ENCODE measurements around the gene AGAP3. TPM values are rescaled to one million over a fixed set of nuclear protein-coding genes. Genes with fewer than 3 reads are reported as not detected.

AGAP3 gene
- total RNA-seq (2022; extraction: Qiagen RNA extraction), result 44.1 to 66.6 TPM (median 65.4 TPM) in 5 replicates

DNA sequence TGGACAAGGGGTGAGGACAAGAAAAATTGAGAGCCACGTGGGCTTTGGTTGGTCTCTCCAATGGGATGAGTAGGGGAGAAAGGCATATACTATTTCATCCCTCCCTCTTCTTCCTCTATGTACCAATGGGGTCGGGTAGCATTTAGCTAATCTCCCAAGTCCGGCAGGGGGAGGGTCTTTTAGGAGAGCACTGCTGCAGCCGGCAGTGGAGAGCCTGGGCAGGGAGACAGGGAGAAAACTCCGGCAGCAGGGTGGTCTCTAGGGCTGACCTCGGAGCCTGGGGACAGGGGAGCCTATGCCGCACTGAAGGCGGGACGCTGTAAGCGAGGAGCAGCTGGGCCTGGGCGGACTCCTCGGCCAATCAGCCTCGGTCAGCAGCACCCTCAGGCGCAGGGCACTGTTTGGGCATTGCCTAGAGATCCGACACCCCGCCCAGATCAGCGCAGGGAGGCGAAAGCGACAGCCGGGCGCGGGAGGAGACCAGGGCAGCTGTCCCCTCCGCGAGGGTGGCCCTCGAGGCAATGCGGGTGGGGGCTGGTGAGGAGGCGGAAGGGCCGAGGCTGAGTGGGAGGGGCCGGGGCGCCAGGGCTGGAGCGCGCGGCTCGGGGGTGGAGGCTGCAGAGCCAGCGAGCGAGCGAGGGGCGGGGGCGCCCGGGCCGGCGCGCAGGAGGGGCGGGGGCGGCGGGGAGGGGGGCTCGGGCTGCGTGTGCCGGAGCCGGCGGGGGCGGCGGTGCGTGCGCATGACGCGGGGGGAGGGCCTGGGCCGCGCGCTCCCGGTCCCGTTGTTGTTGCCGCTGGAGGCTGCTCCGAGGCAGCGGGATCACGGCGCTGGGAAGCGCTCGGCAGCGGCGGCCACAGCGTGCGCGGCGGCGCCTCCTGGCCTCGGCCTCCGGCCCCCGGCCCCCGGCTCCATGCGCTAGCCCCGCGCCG, at the start of gene AGAP3:
Gene AGAP3, plus strand, starts transcription at position 785 of the 930 bp plus-strand sequence. CDS start 267 bp downstream, outside the sequence.

DNA sequence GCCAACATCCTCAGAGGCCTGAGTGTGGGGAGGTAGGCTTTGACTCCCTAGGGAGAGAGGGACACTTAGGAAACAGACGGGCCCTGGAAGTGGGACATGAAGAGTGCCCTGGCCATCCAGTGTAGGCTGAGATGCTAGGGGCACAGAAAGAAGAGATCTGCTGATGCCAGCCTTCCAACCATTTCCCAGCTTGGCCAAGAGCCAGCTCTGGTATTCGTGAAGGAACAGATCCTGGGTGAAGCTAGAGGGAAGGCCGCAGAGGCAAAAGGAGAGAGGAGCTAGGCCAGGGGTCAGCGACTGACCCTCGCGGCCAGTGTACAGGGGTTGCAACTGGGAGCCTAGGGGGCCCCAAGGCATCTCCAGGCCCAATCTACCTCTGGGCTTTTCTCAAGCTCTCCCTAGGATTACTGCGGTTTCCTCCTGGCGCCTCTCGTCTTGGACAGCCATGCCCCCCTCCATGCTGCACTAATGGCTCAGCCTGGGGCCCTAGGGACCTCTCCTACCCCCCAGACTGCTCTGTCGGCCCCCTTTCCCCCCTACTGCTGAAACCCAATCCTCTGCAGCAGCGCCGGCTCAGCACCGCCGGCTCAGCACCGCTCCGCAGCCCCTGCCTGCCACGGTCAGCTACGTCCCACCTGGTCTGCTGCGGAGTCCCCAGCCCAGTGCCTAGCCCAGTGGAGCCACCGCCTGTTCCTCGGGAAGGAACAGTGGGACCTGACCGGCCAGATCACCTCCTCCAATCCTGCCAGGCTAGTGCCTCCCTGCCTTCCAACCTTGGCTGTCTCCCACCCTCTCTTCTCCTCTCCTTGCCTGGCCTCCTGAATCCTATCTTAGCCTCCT, 38.1 kb upstream of the AGAP3 start, which contains the start of gene ASIC3:
Gene ASIC3, plus strand, starts transcription at position 556 of the 840 bp plus-strand sequence. CDS start 355 bp downstream, outside the sequence.

DNA sequence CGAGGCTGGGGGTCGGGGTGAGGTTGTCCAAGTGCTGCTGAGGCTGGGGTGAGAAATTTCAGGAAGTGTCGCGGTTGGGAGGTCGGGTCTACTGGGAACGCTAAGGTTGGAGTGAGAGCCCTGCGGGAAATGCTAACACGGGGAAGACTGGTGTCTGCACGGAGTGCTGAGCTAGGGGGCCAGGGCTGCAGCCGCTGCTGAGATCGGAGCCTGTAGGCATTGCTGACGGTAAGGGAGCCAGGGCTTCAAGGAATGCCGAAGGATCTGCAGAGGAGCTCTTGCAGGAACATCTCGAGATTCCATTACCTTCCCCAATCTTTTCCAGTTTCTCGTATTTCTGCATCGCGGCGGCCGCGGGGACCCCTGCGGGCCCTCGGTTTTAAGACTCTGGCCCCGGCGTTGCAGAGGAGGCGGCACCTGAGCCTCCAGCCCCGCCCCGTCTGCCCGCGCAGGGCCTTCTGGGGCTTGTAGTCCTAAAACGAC, 28.7 kb upstream of the AGAP3 start, which contains the start of gene CDK5:
Gene CDK5, minus strand, starts transcription at position 392 of the 483 bp plus-strand sequence. Its CDS starts 49 bp downstream, at position 343.

DNA sequence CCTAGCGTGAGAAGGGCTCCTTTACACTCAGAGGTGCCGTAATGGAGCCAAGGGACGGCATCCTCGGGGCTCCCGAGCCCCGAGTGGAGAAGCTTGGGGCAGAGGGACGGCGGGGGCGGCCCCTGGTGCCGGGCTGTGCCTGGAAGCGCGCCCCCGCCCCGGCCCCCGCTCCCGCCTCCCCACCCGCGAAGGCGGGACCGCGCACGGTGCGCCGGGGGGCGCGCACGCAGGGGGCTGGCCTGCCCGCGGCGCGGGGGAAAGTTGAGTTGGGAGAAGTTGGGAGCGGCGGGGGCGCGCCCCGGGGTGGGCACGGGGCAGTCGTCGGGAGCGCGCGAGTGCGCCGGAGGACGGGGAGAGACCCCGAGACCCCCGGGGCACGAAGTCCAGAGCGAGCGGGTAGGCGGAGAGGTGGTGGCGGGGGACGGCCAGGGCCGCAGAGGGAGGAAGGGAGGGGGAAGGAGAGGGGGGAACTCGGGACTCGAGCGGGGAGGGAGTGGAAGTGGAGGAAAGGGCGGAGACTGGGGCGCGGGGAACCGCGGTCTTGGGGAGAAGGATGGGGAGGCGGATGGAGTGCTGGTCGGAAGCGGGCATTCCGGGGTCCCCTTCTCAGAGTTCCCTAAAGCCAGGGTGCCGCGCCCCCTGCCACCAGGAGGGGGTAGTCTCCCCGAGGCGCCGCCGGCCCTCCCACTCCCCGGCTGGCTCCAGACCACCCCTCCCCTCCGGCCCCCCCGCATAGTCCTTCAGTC, 26.7 kb upstream of the AGAP3 start, which contains the start of gene SLC4A2:
Gene SLC4A2, plus strand, starts transcription at position 223 of the 746 bp plus-strand sequence. CDS start 2,399 bp downstream, outside the sequence.

DNA sequence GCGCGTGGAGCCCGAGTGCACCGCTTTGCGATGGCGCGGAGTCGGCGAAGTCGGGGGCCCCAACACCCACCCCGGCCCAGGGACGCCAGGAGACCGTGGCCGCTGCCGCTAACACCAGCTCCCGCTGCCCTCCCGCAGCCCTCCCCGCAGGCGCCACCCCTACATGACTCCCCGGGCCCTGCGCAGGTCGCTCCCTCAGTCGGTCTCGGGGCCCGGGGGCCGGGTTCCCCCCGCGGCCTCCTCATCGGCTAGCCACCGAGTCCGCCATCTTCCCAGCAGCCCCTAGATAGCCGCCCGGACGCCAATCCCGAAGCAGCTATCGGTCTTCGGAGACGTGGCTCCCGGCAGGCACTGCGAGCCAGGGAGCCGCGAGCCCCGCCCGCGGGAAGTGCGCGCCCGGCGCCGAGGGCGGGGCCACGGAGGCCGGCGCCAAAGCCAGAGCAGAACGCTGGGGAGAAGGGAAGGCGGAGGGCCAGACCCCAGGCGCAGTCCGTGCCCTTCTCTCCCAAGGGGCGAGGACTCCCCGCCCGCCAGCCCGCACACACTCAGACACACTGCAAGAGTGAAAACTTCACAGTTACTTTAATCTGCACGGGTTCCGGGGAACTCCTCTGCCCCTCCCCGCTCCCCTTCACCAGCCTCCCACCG, 5.6 kb upstream of the AGAP3 start, which contains the start of gene FASTK:
Gene FASTK, minus strand, starts transcription at position 288 of the 648 bp plus-strand sequence. Its CDS starts 43 bp downstream, at position 245.

DNA sequence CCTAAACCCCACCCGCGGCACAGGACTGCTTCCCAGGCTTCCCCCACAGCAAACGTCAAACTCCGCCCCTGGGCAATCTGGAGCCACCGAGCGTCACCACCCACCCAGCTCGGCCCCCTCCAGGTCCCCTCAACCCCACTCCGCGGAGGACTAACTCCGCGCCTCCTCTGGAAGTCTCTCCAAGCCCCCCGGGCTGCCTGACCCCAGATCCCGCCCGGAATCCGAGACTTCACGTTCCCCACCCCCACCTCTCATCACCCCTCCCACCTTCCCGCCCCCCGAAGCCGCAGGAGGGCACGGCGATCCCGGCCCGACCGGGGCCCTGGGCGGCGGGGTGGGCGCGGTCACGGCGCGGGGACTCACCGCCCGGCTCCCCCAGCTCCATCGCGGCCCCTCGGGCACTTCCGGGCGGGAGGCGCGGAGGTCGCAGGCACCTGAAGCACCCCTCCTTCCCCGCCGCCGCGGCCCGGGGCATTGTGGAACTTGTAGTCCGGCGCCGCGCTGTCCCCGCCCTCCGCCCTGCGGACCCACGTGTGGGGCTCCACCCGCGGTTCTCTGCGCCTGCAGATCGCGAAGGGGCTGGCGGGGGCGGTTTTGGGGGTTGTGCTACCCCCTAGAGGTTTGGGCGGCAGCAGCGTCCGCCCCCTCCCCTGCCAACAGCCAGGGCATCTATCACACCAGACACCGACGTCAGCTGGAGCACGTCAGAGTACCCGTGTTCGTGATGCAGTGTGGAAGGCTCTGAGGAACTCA, 3.0 kb upstream of the AGAP3 start, which contains the start of gene TMUB1:
Gene TMUB1, minus strand, starts transcription at position 423 of the 753 bp plus-strand sequence. CDS start 930 bp downstream, outside the sequence.

DNA sequence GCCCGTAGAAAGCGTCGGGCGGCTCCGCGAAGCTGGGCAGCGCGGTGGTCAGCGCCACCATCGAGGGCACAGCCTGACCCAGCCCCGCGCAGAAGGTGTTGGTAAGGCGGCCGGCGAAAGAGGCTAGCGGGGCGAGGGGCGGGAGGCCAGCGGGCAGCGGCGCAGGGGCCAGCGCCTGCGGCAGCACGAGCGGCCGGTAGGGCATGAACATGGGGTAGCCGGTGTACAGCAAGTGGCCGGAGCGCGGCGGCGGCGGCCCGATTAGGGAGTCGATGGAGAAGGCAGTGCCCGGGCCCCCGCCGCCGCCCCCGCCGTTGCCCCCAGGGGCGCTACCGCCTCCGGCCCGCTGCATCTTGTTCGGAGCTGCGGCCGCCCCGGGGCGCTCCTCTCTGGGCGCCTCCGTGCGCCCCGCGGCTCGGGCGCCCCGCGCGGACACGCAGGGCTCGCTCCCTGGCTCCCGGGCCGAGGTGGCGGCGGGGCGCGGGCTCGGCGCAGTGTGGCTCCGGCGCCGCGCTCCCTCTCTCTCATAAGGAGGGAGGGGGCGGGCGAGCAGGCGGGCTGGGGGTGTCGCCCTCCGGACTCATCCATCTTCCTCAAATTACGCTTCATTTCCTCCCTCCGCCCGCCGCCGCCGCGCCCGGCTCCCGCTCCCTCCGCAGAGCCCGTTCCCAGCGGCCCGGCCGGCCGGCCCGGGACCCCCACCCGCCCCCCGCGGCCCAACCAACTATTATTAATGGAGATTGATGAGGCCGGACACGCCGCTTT, 81.1 kb downstream of the AGAP3 start, which contains the start of gene GBX1:
Gene GBX1, minus strand, starts transcription at position 498 of the 765 bp plus-strand sequence. Its CDS starts 146 bp downstream, at position 352.

DNA sequence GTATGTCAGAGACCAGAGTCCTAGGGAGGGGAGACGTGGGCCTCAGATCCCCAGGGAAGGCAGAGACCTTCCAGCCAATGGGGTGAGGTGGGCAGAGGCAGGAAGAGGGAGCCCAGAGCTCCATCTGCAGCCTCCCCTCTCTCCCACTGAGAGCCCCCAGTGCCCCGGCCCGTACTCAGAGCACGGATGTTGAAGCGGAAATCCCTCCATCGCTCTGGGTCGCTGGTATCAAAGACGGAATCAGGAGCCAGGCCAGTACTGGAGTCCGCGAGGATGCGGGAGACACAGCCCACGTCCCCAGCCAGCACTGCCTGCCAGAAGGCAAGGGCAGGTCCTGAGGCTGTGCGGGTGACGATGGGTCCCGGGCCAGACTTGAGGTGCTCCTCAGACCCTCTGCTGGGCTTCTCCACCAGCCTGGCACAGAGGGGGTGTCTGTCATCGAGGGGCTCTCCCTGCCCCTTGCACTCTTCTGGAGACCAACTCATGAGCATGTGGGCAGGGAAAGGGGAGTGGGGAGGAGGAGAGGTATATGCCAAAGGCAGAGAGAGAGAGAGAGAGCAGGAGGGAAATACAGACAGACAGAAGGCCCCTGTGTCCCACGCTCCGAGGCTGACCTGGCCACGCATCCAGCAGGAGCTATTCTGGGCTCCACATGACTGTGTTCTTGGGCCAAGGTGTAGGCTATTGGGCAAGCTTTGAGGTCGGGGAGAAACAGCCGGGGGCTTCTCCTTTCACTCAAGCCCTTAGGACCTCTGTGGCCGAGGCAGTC, 100.5 kb downstream of the AGAP3 start, which contains the start of gene ASB10:
Gene ASB10, minus strand, starts transcription at position 611 of the 769 bp plus-strand sequence. Its CDS starts 120 bp downstream, at position 491.

Other genes with a start within 250 kb of the AGAP3 start
- 0.05 to 0.32 TPM (median 0.13 TPM) in 3 of 5 replicates, not detected in the others for gene AOC1, start 234.0 kb upstream of the AGAP3 start, total RNA-seq (2022; extraction: Qiagen RNA extraction)
- 1.6 to 2.2 TPM (median 2.0 TPM) in 5 replicates for gene KCNH2, start 108.2 kb upstream of the AGAP3 start, total RNA-seq (2022; extraction: Qiagen RNA extraction)
- 0.13 to 0.37 TPM (median 0.34 TPM) in 5 replicates for gene NOS3, start 95.5 kb upstream of the AGAP3 start, total RNA-seq (2022; extraction: Qiagen RNA extraction)
- 0.39 to 0.66 TPM (median 0.65 TPM) in 5 replicates for gene ATG9B, start 62.0 kb upstream of the AGAP3 start, total RNA-seq (2022; extraction: Qiagen RNA extraction)
- 32.9 to 52.5 TPM (median 47.6 TPM) in 5 replicates for gene ABCB8, start 58.0 kb upstream of the AGAP3 start, total RNA-seq (2022; extraction: Qiagen RNA extraction)
- 7.7 to 11.7 TPM (median 8.7 TPM) in 5 replicates for gene ASIC3, start 37.9 kb upstream of the AGAP3 start, total RNA-seq (2022; extraction: Qiagen RNA extraction)
- gene CDK5, start 28.6 kb upstream of the AGAP3 start, total RNA-seq (2022; extraction: Qiagen RNA extraction), result 29.6 to 32.6 TPM (median 29.8 TPM) in 5 replicates
- 174 to 292 TPM (median 259 TPM) in 5 replicates for gene SLC4A2, start 26.9 kb upstream of the AGAP3 start, total RNA-seq (2022; extraction: Qiagen RNA extraction)
- 51.3 to 86.5 TPM (median 80.0 TPM) in 5 replicates for gene FASTK, start 5.7 kb upstream of the AGAP3 start, total RNA-seq (2022; extraction: Qiagen RNA extraction)
- 38.5 to 59.2 TPM (median 55.5 TPM) in 5 replicates for gene TMUB1, start 3.0 kb upstream of the AGAP3 start, total RNA-seq (2022; extraction: Qiagen RNA extraction)
- gene GBX1, start 81.2 kb downstream of the AGAP3 start, total RNA-seq (2022; extraction: Qiagen RNA extraction), result 0.20 TPM in 1 of 5 replicates, not detected in the others
- gene ASB10, start 100.8 kb downstream of the AGAP3 start, total RNA-seq (2022; extraction: Qiagen RNA extraction), result not detected in 5 replicates
- gene H2BK1, start 124.0 kb downstream of the AGAP3 start, total RNA-seq (2022; extraction: Qiagen RNA extraction), result not detected in 5 replicates
- 58.0 to 63.8 TPM (median 62.0 TPM) in 5 replicates for gene ABCF2, start 140.7 kb downstream of the AGAP3 start, total RNA-seq (2022; extraction: Qiagen RNA extraction)
- 34.7 to 47.0 TPM (median 45.1 TPM) in 5 replicates for gene CHPF2, start 146.0 kb downstream of the AGAP3 start, total RNA-seq (2022; extraction: Qiagen RNA extraction)
- gene SMARCD3, start 162.2 kb downstream of the AGAP3 start, total RNA-seq (2022; extraction: Qiagen RNA extraction), result 7.7 to 11.6 TPM (median 9.9 TPM) in 5 replicates

Data from A549 treated with Mapracorat at 1 μM for 4 hours (cell line).